Myocyte (in vitro differentiated cells): ENCODE measurements around the gene GAPDH. TPM values are rescaled to one million over a fixed set of nuclear protein-coding genes. Genes with fewer than 3 reads are reported as not detected.
"Not testable (repeated sequence)": the region's sequence is repeated elsewhere in the genome, so short reads cannot be mapped to it uniquely, and the experiment has no call there.

Source experiments
- DNase-seq: peaks from one replicate; pipeline ENCODE4 v3.0.0-alpha.2; 2012; ENCODE audit warnings: low read depth
- total RNA-seq: library from RNA; depleted of rRNA; stranded (reverse); fragments of >200 nt; gene quantifications from 2 replicates; pipeline ENCODE4 v1.2.3, GENCODE V29; 2014

Gene GAPDH
- total RNA-seq, 1 donor from 2014 or later = 7,261 TPM

DNA sequence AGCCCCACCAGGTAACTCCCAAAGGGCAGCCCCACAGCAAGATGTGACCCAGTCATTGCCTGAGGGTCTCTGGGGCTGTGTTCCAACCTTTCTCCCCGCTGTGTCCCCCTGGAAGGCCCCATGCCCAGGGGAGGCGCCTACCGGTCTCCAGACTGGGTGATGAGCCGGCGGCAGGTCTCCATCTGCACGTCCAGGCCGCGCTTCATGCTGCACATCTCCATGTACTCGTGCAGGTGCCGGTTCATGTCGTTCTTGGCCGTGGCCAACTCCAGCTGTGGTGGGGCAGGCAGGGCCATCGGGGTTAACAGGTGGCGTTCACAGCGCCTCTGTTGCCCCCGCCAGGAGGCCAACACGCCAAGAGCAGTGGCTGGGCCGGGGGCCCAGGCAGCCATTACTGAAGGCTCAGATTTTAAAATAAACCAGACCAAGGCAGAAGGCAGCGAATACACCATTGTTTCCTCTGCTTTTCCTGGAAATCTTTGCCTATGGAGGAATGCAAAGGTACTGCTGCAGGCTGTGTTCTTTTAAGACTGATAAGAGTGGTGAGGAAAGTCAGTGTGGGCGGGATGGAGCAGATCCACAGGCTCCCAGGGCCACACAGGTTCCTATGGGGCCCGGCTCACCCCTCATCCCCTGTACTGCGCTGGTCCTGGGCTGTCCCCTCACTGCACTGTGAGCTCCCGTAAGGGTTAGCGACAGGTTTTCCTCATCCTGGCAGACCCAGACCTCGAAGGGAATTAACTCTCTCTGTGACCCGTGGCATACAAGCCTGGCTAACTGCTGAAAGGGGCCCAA, 7.3 kb downstream of the GAPDH start:
- peak; percentile 53 for DNase-seq

DNA sequence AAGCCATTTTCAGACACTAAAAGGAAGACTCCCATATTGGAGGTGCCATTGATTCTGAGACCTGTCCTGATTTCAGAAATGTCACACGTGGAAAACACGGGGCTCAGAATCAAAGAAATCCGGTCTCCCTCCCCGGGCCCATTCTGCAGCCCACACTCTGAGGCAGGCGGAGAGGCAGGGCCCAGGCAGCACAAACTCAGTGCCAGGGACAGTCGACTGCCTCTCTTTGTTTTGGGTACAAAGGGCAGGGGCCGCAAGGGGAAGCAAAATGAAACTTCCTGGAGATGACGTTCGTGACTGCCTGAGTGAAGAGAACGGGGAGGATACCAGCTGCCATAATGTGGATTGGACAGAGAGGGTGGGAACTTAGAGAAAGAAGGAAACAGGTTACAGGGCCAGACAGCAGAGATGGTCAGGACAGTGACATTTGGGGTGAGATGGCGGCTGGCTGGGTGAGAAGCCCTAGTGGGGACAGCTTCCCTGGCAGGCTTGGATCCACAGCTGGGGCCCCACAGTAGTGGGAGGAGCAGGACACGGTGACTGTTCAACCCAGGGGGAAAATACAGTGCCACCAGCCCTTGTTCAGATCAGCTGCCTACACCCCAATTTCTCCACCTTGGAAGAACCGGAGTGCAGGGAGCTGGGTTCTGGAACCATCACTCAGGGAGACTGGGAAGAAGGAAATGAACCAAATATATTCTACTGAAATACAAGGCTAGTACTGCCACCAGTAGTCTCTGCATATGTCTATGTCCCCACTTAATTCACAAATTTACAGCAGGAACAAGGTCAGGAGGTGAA, 8.1 kb downstream of the GAPDH start:
- peak; percentile 48 for DNase-seq

DNA sequence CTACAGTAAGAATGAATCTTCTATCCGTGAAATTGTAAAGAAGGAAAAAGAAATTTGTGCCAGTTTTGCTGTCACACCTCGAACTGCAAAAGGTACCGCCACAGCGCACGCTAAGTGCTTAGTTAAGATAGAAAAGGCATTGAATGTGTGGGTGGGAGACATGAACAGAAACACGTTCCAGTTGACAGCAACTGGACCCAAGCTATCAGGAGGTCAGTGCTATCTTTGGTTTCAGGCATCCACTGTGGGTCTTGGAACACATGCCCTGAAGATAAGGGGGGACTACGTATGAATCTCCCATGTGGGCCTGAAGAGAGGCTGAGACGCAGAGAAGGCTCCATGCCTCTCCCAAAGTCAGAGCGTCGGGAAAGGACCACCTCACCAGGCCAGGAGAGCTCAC, 11.7 kb downstream of the GAPDH start:
- DNase-seq = peak; percentile 28

DNA sequence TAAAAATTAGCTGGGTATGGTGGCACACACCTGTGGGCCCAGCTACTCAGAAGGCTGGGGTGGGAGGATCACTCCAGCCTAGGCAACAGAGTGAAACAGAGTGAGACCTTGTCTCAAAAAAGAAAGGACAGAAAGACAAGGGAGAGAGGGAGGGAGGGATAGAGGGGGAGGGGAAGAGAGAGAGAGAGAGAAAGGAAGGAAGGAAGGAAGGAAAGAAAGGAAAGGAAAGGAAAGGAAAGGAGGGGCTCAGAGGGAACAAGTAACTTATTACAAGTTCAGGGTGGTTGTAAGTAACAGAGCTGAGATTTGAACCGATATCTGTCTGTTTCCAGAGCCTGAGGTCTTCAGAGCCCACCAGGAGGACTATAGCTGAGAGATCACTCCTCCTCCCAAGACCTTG, 13.2 kb downstream of the GAPDH start:
- peak; percentile 17 for DNase-seq

DNA sequence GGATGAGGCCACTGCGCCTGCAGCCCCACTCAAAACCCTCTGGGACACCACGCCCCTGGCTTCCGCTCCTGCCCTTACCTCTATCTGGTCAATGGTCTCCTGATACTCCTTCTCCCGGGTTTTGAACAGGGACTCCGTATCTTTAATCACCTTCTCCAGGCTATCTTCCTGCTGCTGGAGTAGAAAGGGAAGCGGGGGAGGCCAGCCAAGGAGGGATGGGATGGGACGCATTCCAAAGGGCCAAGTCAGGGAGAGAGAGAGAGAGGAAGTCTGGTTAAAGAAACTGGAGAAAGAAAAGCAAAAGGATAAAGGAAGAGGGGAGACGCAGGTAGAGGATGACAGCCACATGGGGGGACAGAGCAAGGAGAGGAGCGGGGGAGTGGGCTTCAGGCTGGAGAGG, 13.7 kb downstream of the GAPDH start:
- DNase-seq = peak; percentile 73

DNA sequence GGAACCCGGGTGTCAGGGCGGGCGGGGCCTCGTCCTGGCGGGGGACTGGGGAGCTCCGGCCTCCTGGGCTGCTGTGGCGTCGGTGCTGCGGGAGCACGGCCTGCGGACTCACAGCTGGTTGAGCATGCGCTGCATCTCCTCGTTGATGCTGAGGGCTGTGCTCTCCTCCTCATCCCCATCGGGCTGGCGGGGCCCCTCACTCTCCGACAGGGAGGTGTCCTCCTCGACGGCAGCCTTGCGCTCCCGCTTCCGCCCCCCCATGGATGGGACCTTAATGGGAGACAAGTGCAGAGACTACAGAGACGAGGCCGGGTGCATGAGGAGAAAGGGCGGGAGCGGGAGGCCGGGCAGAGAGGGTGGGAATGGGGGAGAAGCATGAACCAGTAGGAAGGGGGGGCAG, 14.2 kb downstream of the GAPDH start:
- DNase-seq = peak; percentile 59

DNA sequence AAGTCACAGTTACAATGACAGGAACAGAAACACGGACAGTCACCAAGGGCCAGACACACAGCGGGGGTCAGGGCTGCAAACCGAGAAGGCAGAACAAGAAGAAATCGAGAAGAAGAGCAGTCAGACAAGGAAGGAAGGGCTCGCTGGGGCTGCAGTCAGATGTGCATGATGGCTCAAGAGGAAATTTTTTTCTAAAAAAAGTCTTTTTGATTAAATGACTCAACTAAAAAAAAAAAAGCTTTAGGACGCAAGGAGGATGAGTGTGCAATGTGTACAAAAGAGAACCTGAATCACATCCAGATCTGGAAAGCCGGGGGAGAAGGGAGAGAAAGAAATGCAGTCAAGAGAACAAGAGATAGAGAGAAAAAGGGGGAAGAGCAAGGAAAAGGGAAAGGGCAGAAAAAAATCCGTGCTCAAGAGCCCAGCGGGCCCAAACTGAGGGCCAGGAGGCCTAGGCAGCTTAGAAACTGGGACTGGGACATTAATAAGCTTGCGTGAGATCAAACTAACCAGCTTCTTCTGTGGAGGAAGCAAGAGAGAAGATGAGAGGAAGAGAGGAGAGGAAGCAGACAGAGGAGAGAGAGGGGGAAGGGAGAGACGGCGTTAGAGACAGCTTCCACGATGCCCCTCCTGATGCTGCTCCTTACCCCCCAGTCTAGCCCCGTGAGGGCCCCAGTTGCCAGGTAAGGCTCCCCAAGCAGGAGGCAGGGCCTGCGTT, 14.8 kb downstream of the GAPDH start:
- peak; percentile 49 for DNase-seq

DNA sequence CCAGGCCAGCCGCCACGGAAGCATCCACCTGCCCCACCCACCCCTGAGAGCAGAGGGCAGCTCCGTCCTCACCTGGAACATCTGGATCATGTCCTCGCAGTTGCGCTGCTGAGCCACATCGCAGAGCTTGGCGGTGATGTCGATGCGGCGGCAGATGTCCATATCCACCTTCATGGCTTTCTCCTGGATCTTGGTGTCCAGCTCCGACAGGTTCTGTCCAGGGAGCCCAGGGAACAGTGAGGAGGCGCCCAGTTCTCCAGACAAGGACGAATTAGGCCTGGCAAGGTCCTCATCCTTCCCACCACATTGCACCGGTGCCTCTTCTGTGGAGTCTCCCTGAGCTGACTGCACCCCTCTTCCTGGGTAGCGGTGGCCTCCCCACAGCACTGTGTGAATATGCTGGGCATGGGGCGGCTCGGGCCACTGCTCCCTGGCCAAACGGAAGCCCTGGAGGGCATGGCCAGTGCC, 15.4 kb downstream of the GAPDH start:
- peak; percentile 27 for DNase-seq

DNA sequence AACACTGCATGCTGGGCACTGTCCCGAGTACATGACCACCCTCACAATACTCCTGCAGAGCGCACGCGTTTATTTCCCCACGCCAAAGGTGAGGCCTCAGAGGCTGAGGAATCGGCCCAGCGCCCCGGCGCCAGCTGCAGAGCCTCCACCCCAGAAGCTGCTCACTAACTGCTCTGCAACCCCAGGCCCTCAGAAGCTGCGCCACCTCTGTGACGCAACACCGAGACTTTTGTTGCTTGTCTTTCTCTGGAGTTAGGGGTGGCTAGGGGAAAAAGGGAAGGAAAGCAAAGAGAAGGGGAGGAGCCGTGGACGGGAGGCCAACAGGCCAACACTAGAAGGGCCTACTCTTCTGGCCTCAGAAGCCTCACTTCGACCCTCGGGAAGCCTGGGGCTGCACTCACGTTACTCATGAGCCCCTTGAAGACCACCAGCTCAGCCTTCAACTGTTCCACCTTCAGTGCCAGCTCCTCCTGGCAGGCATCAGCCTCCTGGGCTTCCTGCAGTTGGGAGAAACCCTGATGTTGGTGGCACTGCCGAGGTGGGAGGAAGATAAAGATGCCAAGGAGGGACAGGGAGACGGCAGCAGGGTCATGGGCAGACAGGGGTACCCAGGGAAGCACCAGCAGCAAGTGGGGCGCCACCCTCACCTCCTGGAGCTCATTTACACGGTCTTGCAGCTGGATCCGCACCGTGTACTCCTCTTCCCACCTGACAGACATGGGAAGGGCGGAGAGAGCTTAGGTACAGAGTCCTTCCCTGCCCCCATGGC, 16.2 kb downstream of the GAPDH start:
- DNase-seq = peak; percentile 50

DNA sequence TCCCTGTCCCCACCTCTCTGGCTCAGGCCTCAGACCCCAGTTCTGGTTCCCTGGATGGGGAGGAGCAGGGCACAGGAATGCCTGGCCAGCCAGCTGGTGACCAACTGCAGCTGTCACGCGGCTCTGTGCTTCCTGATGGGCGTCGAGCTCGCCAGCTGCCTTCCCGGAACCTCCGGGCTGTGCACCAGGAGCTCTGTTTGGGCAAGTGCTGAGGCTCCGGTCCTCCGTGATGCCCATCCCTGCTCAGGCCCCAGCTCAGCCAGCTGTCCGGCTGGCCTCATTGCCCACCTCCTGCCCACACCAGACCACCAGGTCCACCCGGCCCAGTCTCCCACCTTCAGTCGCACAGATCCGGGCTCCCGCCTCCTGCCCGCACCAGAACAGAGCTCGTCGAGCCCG, 16.7 kb downstream of the GAPDH start:
- DNase-seq = peak; percentile 99

DNA sequence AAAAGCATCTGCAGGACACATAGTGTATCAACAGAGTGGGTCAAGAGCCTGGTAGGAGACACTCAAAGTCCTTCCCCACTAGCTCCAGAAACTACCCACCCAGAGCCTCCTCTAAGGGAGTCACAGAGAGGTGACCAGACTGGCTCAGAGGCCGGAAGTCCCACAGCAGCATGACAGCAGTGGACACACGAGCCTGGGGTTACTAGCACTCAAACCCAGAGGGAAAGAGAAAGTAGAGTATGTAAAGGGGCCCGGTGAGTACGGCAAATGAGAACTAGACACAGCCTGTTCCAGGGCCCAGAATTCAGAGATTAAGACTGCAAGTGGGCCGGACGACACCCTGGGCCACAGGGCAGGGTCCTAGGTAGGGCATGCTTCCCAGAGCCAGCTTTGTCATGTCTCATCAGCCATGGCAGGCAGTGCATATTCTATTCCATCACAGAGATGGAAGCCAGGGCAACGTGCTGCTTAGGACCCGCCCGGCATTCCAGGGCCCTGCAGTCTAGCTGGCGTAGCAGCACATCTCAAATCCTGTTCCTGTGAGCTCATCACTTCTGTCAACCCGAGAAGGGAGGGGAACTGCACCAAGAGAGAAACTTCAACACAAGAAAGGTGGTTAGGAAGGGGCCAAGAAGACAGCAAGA, 17.3 kb downstream of the GAPDH start:
- peak; percentile 85 for DNase-seq

DNA sequence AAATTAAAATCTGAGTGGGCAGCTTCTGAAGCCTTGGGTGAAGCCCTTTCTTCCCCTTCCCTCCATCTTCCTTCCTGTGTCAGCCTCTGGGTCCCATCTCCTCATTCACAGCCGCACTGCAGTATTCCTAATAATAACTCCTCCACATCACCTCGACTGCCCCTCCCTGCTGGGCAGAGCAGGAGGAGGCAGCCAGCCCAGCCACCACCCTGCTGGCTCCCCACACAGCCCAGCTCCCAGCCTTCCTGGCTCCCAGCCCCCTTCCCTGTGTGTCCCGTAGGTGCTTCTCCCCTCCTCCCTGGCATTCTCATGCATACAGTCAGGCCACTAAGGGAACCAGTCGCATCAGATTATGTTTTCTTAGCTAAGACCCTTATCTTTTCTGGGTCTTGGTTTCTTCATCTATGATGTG, 17.8 kb downstream of the GAPDH start:
- DNase-seq = peak; percentile 96

DNA sequence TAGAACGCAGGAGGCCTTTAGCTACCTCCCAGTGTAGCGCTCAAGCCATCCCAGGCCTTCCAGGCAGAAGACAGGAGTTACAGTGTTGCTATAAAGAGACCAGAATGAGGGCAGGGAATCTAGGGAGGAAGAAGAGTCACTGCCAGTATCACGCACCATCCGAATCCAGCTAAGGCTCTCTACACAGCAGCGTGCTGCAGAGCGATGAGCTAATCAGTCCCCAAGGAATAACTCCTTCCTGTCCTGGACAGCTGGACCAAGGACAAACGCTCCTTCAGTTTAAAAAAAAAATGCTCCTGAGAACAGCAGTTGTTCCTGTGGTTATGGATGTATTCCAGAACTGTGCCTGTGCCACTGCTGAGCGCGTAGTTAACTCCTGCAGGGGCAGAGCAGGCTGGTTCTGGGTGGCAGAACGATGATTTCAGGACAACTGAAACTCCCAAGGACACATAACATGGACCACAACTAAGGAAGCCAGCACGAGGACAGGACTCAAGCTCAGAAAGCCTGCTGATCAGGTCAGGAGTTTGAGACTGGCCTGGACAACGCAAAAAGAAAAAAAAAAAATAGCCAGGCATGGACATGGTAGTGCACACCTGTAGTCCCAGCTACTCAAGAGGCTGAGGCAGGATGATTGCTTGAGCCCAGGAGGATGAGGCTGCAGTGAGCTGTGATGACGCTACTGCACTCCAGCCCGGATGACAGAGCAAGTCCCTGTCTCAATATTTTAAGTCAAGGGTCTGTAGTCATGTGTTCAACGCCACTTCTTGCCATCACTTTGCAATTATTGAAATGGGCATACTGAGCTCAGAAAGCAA, 18.9 kb downstream of the GAPDH start:
- peak; percentile 100 for DNase-seq

DNA sequence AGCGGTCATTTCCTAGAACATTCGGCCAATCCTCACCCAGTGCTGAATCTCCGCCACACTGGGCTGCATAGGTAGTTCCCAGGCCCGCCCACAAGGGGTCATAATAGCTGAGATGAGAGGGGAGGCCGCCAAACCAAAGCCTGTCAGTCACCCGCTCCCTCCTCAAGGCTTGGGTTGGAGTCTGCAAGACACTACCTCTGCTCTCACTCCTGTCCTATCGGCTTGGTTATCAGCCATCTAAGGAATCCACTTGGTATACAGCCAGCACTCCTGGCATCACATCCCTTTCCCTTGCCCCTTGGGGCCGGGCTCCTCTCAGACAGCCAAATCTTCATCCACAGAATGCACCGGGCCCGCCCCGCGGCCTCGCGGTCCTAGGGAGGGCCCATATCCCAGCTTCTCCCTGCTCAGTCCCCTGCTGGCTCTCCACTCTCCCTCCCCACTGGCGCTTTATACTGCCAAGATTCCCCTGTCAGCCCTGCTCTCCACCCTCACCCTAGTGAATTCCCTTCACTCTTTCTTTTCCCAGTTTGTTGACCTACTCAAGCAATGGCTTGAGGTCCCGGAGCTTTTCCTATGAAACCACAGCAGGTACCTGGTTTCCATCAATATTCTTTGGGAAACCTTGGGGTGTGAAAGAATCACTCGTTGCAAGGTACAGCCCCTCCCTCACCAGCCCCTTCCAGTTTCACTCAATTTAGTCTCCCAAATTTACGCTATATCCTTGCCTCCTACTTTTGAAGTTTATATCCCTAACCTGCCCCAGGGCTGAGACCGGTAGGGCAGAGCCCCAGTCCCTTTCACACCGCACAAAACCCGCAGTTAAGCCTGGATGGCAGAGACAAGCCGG, 20.1 kb downstream of the GAPDH start:
- peak; percentile 98 for DNase-seq

DNA sequence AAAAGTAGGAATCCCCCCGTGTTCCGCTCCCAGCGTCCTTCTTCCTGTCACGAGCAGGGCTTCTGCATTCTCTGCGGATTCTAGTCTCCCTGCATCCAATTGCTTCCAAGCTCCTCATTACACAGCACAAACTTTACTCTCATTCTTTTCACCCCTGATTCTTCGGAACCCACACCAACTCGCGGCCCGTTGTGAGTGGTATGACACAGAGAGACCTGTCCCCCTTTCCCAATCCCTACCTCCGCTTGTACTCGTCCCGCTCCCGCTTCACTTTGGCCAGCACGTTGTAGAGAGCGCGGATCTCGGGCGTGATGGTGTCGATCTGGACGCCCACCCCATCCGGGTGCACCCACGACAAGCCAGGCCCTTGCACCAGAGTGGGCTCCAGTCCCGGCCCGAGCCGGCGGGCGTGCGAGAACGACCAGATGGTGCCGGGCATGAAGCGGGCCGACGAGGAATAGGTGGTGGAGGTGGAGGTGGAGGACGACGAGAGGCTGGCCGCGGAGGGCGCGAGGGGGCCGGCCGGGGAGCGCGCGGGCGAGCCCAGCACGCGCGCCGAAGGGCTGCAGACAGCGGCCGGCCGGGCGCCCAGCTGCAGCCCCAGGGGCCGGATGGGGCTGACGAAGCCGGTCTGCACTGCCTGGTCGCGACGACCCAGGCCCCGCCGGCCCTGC, 20.8 kb downstream of the GAPDH start:
- DNase-seq = peak; percentile 21

DNA sequence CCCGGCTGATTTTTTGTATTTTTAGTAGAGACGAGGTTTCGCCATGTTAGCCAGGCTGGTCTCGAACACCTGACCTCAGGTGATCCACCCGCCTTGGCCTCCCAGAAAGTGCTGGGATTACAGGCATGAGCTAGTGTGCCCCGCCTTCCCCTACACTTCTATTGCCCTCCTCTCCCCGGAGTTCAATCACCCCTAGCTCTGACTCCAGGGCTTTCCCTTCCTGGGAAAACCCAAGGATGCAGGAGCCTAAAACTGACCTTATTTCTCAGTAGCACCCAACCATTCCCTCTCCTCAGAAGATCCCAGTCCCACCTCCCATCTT, 22.1 kb downstream of the GAPDH start:
- not testable (repeated sequence) for DNase-seq

DNA sequence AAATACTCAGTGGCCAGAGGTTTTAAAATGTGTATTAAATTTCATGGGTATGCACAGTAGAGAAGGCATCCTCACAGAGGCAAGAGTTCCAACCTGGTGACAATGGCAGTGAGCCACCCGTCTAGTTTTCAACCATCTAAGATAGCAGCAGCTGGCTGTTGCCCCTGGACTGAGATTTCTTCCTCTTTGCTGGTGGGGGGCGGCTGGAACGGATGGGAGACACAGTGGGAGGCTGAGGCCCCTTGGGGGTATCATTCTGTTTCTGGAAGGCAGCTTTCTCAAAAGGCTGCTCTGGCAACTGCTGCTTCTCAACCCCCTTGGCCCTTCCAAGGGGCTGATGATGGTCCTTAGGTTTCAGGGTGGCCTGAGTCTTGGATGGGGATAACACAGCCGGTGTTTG, 22.5 kb downstream of the GAPDH start:
- DNase-seq = no peak
